Epithelial cell of proximal tubule (primary cell): ENCODE data around the gene C18orf32. TPM values are rescaled to one million over a fixed set of nuclear protein-coding genes. Genes with fewer than 3 reads are reported as not detected.

Source experiments
- DNase-seq: peaks from one replicate; pipeline ENCODE4 v3.0.0-alpha.2; 2011; ENCODE audit warnings: low read depth
- H3K4me3 ChIP-seq: 2 replicates; pipeline ENCODE4 v1.5.1; 2011; ENCODE audit warnings: low read depth, mild to moderate bottlenecking, low read length
- CTCF ChIP-seq: conservative IDR thresholded peaks from 2 replicates; pipeline ENCODE4 v1.5.1; 2012; ENCODE audit warnings: low read depth, mild to moderate bottlenecking, low read length
- total RNA-seq: library from RNA; depleted of rRNA; stranded (reverse); fragments of >200 nt; gene quantifications from 2 replicates; pipeline ENCODE4 v1.2.3, GENCODE V29; 2015

C18orf32 gene
- total RNA-seq, 1 donor from 2014 or later, result 59.2 TPM

- no peak for TF ChIP-seq CTCF
- H3K4me3 ChIP-seq, result no peak overlapping the region
- no peak for DNase-seq
These were observed 45.6 kb downstream of the C18orf32 start for GRCh38 chr18:49441338-49441938.

GRCh38 chr18:49435170-49435569 lies 51.9 kb downstream of the C18orf32 start:
- no peak overlapping the region for H3K4me3 ChIP-seq
- no peak for TF ChIP-seq CTCF
- DNase-seq, result no peak

GRCh38 chr18:49432602-49433001 lies 54.4 kb downstream of the C18orf32 start:
- no peak for TF ChIP-seq CTCF
- no peak for DNase-seq
- H3K4me3 ChIP-seq, result no peak overlapping the region

- H3K4me3 ChIP-seq, result no peak overlapping the region
- no peak for DNase-seq
- no peak for TF ChIP-seq CTCF
These were observed 55.7 kb downstream of the C18orf32 start for GRCh38 chr18:49431165-49431962.

Other genes with a start within 250 kb of the C18orf32 start
- 37.6 and 40.4 TPM in 2 replicates for gene DYM, start 26.6 kb downstream of the C18orf32 start, total RNA-seq
- gene RPL17, start 5.2 kb upstream of the C18orf32 start, total RNA-seq, result 2,565 and 4,223 TPM in 2 replicates
- gene LIPG, start 74.8 kb upstream of the C18orf32 start, total RNA-seq, result 117 and 173 TPM in 2 replicates